Lower leg skin (tissue), 3 donors: ENCODE data around the gene ZCCHC8.
"Not testable (repeated sequence)": the region's sequence is repeated elsewhere in the genome, so short reads cannot be mapped to it uniquely, and the experiment has no call there.

Experiments used
- POLR2A ChIP-seq, 2 donors: fragments of 450-650 bp; IDR thresholded peaks; one replicate each; pipeline ENCODE4 v1.6.1; 2016 to 2017; ENCODE audit warnings: antibody characterized with exemption in 2 of 2, mild to moderate bottlenecking in 1 of 2, moderate library complexity in 1 of 2
- TF ChIP-seq, protein P1 (sequence below), 3 donors: fragments of 450-650 bp; IDR thresholded peaks; one replicate each; pipeline ENCODE4 v1.5.1; 2016; ENCODE audit warnings: antibody characterized with exemption in 3 of 3, mild to moderate bottlenecking in 3 of 3, moderate library complexity in 2 of 3

DNA sequence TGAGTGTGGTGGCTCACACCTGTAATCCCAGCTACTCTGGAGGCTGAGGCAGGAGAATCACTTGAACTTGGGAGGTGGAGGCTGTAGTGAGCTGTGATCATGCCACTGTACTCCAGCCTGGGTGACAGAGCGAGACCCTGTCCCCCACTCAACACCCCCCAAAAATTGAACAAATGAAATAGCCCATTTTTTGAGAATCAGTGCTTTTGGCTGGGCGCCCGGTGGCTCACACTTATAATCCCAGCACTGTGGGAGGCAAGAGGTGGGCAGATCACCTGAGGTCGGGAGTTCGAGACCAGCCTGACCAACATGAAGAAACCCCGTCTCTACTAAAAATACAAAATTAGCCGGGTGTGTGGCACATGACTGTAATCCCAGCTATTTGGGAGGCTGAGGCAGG is 30.2 kb downstream of the ZCCHC8 start:
- not testable (repeated sequence) for TF ChIP-seq POLR2A (IDR thresholded peaks at IDR 0.05)
- TF ChIP-seq, protein P1, sequence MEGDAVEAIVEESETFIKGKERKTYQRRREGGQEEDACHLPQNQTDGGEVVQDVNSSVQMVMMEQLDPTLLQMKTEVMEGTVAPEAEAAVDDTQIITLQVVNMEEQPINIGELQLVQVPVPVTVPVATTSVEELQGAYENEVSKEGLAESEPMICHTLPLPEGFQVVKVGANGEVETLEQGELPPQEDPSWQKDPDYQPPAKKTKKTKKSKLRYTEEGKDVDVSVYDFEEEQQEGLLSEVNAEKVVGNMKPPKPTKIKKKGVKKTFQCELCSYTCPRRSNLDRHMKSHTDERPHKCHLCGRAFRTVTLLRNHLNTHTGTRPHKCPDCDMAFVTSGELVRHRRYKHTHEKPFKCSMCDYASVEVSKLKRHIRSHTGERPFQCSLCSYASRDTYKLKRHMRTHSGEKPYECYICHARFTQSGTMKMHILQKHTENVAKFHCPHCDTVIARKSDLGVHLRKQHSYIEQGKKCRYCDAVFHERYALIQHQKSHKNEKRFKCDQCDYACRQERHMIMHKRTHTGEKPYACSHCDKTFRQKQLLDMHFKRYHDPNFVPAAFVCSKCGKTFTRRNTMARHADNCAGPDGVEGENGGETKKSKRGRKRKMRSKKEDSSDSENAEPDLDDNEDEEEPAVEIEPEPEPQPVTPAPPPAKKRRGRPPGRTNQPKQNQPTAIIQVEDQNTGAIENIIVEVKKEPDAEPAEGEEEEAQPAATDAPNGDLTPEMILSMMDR (IDR thresholded peaks at IDR 0.05), result not testable (repeated sequence)
